Hippocampal formation (tissue), 2 donors: ENCODE measurements around the gene ESR1.
"Not testable (repeated sequence)": the region's sequence is repeated elsewhere in the genome, so short reads cannot be mapped to it uniquely, and the experiment has no call there.

Source experiments
- DNase-seq, 2 donors: peaks; one replicate each; lab custom pipeline; 2025; lab: John Stamatoyannopoulos, UW

ESR1 gene

DNA sequence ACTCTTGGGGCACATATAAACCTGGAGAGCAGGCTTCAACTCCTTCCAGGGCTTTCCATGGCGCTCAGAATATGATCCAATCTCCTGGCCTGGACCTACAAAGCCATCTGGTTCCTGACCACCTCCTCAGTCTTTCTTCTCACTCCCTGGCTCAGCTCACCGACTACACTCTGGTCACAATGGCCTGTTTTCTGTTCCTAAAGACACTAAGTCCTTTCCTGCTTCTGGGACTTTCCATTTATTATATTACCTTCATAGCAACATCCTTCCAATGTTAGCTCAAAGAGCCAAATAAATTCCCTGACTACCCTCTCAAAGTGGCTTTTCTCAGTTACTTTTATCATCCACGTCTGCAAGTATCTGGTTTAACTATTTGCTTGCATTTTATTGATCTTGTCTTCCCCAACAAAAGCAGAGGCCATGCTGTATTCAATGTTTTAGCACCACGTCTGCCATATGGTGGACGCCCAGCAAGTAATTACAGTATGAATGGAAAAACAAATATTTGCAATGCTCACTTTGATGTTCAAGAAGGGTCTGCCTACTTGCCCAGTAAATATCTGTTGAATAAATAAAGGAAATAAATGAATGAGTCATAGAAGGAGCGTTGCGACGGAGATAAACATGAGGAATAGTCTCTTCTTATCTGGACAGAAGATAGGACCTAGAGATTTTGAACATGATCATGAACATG lies 328.4 kb downstream of the ESR1 start:
- no peak for DNase-seq

DNA sequence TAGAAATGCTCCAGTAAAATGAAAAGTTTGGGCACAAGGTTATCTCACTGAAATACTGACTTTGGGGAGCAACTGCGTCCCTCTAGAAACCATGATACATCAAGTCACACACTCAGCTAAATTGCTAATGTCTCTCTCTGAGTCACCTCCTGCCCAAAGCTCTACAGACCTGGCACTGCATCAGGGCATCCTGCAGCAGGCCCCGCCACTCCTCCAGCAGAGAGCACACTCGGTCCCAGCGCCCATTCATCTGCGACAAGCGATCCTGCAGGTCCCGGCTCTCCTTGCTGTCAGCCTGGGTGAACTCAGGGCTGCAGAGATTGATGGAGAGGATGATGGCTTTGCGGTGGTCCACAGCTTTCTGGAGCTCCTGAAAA lies 329.0 kb downstream of the ESR1 start:
- no peak for DNase-seq

DNA sequence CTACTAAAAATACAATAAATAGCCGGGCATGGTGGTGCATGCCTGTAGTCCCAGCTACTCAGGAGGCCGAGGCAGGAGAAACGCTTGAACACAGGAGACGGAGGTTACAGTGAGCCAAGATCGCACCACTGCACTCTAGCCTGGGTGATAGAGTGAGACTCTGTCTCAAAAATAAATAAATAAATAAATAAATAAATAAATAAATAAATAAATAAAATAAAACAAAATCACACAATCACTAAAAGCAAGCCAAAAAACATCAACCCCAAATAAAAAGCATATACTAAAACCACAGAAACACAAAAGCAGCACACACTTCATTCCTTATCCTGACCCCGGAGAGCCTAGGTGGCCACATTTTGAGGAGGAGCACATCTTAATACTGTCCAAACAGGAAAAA lies 330.9 kb downstream of the ESR1 start:
- DNase-seq, result not testable (repeated sequence)

DNA sequence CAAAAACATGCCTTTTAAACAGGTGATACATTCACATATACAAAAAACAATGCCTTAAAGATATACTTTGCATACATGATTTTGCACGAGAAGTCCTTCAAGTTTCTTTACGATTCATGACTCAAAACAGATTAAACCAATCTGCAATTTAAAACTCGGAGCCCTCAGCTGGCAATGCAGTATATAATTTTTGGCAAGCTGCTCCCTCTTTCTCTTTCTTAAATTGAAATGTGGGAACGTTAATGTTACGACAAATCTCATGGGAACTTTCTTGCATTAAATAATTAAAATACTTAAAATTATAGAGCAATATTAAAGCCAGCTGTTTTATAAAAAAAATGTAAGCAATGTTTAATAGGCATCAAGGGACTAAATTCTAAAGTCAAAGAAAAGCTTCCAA lies 334.6 kb downstream of the ESR1 start:
- no peak for DNase-seq

DNA sequence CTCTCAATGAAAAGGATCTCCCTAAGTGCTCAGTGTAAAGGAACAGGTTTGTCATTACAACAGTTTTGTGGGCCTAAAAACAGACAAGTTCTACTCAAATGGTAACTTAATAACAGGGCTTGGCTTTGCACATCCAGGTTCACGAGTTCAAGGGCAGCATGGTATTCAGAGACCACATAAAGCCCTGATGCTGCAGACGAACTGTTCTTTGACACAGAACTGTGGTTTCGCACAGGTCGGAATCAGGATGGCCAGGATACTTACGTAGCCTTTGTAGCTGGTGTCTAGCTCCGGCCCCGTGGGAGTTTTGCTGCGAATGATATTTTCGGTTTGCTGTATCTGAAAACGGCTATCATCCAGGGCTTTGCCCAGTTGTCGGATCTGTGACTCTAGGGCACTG lies 335.9 kb downstream of the ESR1 start:
- no peak for DNase-seq

DNA sequence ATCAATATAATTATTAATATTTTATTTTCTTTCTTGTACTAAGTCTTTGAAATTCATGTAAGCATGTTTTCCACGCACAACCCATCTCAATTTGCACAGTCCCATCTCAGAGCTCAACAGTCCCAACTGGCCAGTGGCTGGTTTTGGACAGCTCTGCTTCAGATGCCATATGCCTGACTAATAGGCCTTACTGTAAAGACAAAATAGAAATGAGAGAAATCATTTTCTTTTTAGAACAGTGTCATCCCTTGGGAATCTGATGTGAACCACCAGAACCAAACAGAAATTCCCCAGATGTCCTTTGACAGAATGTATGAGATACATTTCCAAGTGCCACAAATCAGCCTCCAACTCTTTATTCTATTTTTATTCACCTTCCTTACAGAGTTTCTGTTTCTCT lies 338.9 kb downstream of the ESR1 start:
- no peak for DNase-seq

DNA sequence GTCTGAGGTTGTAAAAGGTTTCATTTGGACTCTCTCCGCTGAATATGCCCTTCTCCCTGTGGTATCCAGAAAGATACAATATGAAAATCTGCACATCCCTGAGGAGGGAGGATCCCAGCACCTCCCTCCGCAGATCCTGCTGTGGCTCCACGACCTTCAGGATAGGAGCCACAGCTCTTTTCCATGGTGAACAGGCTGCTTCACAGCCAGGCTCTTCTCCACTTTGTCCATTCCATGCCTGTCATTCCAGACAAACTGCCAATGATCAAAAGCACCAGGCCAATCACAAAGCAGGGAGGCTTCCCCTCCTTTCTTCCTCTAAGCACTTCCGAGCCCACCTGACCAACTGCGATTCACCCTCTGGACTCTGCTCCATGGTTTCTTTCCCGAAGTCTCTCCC lies 339.8 kb downstream of the ESR1 start:
- no peak for DNase-seq

DNA sequence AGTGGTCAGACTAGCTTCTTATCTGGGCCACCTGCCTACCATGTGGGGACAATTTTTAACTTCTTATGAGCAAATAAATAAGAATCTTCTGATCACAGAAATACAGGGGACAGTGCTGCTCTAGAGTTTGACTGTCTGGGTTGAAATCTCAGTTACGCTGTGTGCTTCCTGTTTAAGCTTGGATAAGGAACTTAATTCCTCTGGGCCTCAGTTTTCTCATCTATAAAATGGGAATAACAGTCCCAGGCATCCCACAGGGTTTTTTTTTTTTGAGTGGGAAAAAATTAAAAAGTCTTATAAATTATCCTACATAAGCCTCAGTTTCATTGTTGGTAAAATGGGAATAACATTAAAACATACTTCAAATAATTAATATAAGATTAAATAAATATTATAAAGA lies 340.9 kb downstream of the ESR1 start:
- DNase-seq, result no peak

DNA sequence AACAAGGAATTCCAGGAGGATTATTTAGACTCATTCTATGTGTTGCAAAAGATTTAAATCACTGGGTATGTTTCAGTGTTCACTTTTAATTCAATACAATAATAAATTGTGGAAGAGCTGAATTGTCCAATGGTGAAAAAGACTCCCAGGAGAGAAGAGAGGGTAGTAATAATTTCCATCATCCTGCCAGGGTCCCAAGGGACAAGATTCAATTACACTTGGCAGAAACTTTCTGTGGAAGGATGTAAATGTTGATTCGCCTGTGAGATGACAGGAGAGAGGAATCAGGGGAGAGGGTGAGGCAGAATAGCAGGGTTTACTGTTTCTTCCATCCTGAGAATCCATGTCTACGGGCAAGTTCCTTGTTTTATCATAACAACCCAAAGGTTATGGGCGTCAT lies 342.7 kb downstream of the ESR1 start:
- DNase-seq, result no peak

DNA sequence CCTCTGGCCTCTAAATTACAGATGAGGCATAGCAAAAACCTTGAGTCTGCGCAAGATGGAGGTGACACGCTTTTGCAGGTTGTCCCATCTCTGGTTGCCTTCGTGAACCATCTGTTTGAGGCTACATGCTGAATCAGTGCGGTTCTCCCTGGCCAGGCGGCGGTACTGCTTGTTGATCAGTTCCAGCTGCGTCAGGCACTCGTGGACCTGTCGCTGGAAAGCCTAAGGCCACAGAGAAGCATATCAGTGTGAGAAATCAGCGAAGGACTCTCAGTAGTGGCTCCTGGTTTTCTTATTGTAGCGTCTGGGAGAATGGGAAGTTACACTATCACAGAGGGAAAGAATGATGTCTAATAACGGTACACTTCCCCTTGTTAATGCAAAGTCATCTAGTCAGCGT lies 344.4 kb downstream of the ESR1 start:
- no peak for DNase-seq

DNA sequence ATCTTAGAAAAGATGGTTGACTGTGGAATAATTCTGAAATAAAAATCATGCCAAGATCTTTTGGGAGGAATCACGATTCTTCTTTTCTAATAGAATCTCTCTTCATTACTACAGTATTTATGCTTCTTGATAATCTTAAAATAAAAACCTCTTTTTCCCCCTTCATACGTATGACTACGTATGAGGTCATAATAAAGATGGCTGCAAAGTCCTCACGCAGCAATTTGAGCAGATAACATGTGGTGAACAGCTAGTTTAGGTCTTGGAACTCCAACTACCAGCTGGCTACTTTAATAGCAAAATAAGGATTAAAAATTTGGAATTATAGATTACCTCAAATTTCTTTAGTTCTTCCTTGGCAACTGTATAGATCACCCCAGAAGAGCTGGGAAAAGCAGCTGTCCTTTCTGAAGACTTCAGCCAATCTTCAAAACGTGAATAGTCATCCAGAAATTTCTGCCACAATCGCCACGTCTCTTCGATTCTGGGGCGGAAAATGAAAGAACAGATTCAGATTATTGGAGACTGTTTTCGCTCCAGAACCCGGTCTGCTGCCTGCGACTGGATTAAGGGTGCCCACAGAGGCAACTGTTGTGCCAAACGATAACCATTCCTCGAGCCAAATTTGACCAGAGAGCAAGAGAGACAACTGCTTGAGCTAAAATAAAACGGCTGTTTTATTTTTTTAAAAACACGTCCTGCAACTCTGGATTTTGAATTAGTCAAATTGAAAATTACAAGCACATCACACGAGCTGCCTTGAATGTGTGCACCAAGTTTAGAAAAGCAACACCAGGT lies 347.3 kb downstream of the ESR1 start:
- DNase-seq, result no peak

DNA sequence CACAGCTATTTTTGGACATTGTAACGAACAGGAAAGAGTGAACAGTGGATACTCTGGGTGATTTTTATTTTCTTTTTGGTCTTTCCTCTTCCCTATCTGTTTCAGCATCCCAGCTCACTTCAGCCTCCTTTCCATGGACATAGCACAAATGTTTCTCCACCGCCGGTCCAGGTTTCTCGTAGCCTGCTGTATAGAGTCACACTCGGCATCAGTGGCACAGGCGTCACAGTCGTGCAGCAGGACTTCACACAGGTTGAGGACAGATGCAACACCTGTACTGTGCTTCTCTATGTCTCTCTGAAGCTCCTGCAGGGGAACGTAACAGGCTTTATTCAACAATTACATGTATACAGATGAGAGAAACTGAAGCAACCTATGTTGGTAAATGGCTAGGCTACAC lies 348.3 kb downstream of the ESR1 start:
- no peak for DNase-seq

DNA sequence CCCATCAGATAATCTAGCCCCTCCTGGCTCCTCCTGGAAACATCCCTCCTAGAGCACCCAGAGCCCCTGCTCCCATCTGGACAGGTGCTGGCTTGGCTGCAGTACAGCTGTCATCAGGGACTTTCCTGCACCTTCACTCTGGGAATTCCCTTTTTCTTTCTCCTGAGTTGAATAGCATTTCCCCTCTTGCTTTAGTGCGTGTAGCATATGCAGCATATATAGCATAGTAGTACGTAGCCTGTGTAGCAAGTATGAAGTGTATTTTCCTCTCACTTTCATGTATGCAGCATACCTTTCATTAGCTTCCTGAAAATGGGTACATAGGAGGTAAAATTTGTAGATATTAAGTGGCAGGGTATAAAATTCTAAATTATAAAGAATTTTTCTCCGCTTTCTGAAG lies 352.9 kb downstream of the ESR1 start:
- DNase-seq, result no peak

DNA sequence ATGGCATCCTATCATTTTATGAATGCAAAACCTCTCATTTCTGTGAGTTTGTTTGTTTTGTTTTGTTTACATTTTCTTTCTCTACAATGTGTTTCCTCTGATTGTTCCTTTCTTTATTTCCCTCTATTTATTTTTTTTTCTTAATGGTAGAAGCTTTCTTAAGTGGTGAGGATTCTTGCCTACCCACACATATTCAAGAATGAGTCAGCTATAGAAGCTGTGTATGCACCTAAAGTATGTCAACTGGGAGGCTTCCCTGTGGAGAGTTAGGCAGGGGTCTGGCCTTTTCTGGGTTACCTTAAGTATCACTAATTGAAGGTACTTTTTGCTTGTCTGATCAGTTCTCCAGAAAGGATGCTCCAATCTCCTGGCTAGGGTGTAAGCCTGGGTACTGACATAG lies 354.0 kb downstream of the ESR1 start:
- DNase-seq, result no peak

DNA sequence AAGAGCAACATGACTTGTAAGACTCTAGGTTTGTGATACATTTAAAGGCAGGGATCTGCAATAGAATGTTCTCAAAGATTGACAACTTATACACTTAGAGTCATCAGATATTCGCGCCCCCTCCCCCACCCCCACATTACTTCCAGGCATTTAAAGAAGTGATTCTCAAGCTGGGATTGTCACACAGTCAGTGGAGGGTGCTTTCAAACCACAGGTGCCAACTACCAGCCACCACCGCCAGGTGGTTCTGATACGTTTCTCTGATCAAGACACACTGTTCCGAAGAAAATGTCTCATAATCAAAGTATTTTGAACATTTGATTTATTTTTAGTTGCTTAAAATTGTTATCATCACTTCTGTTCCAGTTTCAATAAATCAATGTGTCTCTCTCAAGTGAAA lies 357.5 kb downstream of the ESR1 start:
- no peak for DNase-seq

DNA sequence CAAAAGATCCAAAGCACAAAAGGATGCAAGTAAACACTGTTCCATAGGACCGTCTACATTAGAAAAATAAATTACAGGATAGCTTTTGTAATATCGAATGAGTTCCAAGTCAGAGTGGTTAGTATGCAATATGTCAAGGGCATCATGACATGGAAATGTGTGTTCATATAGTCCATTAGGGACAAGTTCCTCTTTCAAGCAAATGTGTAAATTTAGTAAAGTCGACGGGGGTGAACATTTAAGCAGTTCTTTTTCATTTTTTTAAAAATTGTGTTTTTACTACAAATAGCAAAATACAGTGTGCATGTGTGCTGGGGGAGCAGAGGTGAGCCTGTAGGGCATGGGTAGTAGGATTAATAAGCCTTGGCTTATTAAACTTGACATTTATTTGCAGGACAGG lies 359.0 kb downstream of the ESR1 start:
- DNase-seq, result no peak

DNA sequence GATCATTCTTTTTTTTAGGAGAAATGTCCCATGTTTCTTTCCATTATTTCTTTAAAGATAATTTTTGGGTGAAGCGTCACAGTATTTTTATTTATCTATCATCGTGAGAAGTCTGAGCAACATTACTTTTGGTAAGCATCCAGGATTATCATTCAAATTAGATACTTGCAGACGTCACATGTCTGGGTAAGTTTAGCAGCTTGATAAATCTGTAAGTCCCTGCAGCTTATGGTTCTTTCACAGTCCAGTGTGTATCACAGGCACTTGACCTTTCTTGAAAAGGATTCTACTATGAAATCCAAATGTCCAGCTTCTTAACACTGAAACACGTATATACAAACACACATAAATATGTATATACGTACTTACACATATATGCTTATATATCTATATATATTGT lies 359.4 kb downstream of the ESR1 start:
- no peak for DNase-seq

DNA sequence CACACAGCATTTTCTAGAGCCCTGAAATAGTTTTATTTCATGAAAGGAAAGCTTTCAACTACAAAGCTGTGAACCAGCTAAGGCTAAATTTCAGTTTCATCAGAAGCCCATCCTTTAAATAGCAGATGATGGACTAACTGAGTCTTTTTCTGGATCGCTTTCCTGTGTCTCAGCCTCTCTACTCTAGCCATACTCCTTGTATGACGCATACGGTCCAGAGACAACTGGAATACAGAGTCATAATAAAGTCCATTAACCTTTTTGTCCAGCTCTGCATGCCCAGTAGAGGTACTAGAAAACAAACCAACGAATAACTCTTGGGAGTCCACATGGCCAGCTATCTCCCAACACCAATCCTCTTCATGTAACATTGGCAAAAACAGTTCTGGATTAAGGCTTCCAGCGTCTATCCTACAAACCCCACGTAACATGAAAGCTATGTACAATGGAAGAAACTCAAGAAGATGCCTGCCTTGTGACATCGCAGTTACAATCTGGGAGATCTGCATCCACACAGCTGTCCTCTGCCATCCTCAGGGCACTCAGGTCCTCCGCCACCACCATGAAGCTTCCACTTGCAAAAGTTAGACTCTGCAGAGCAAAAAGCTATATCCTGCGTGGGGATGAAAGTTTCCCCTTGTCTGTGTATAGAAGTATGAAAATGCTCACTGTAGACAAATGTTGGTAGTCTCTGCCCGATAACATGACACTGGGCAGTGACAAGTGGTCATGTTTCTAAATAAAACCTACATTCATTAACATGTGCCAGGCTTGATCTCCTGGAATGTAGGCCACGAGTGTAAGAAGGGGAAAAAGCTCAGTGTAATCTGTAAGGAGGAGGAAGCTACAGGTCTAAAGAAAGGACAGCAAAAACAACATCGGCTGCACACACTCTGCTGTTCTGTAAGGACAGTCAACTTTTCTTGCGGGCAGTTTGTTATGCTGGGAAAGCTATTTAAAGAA lies 360.4 kb downstream of the ESR1 start:
- no peak for DNase-seq

DNA sequence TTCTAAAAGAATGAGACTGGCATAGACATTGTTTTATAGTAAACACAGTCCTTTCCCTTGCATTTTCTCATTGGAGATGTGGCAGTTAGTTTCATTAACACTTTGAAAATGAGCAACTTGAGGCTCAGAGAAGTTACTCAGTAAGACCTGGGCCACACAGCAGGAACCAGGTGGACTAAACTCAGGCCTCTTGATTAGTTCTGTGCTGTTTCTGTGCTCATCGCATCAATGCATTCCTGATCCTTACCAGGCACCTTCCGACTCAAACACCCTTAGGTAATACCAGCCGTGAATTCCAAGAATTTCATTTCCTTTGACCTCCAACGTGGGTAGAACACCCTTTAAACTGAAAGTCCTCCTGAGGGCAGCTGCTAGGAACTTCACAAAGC lies 362.8 kb downstream of the ESR1 start:
- DNase-seq, result no peak

DNA sequence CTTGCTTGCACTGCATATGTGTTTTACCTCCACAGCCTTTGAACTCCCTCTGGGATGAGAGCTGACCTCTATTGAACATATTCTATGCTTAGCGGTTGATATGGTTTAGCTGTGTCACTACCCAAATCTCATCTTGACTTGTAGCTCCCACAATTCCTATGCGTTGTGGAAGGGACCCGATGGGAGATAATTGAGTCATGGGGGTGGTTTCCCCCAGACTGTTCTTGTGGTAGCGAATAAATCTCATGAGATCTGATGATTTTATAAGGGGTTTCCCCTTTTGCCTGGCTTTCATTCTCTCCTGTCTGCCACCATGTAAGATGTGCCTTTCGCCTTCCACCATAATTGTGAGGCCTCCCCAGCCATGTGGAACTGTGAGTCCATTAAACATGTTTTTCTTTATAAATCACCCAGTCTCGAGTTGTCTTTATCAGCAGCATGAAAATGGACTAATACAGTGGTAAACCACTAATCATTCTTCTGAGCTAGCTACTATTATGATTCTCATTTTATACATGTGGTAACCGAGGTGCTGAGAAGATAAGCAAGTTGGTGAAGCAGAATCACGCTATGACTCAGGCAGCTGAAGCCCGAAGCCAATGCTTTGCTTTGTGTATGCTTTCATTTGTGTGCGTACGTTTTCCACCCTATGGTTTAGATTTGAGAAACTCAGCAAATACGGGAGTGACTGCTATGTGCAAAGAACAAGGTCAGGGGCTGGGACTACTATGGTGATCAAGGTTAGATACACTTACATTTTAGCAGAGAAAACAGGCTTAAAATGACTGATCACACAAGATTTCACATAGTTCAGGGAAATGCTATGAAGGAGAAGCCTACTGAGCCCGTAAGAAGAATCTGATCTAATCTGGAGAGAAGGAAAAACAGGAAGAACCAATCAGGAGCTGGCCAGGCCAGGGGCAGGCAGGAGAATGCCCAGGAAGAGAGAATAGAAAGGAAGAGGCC lies 363.5 kb downstream of the ESR1 start:
- DNase-seq, result no peak

DNA sequence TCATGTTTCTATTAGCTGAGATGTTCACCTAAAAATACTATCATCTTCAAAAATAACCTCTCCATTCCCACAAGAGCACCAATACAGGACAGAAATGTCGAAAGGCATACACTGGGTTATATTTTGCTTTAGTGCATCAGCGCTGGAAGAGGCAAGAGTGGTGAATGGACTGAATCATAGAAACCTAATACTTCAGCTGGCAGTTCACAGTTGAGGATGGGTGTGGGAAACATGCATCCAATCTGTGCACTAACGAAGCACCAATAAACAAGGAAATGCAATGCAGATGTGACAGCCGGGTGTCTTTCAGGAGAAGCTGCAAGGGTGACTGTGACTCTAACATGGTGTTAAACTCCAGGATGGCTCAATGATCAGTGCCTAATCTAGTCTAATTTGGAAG lies 365.8 kb downstream of the ESR1 start:
- DNase-seq, result no peak

DNA sequence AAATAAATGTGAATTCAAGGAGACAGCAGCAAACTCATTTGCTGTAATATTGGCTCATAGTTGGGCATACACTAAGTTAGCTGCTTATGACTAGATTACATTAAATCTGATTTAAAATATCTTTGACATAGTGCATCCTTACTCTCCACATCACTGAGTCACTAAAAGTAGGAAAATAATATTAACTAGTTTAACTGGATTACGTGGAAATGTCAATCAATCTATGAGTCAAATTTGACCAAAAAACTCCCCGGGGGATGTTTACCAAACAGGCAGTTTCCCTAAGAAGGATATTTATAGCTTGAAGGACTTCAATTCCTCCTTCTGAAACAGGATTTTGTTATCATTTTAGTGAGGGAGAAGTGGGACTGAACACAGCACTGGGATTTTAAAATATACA lies 366.5 kb downstream of the ESR1 start:
- DNase-seq, result no peak
